ENCODE results near the gene PTPRM.

The PTPRM gene

GRCh38 chr18:8081872-8082553, 514.9 kb downstream of the PTPRM start:
- no peak for DNase-seq (ENCODE audit: low read depth in 2 of 3, low spot score in 2 of 3)

GRCh38 chr18:8084160-8084559, 517.0 kb downstream of the PTPRM start:
- DNase-seq (ENCODE audit: low read depth in 2 of 3, low spot score in 2 of 3) = no peak

GRCh38 chr18:8088626-8089025, 521.5 kb downstream of the PTPRM start:
- no peak for DNase-seq (ENCODE audit: low read depth in 2 of 3, low spot score in 2 of 3)

GRCh38 chr18:8091035-8091434, 523.9 kb downstream of the PTPRM start:
- no peak for DNase-seq (ENCODE audit: low read depth in 2 of 3, low spot score in 2 of 3)

GRCh38 chr18:8095947-8096570, 528.9 kb downstream of the PTPRM start:
- no peak for DNase-seq (ENCODE audit: low read depth in 2 of 3, low spot score in 2 of 3)

- no peak for DNase-seq (ENCODE audit: low read depth in 2 of 3, low spot score in 2 of 3)
Observed at GRCh38 chr18:8097399-8097798, 530.3 kb downstream of the PTPRM start.

GRCh38 chr18:8097927-8098326, 530.8 kb downstream of the PTPRM start:
- DNase-seq (ENCODE audit: low read depth in 2 of 3, low spot score in 2 of 3) = no peak

GRCh38 chr18:8106603-8107002, 539.5 kb downstream of the PTPRM start:
- DNase-seq (ENCODE audit: low read depth in 2 of 3, low spot score in 2 of 3) = no peak

- no peak for DNase-seq (ENCODE audit: low read depth in 2 of 3, low spot score in 2 of 3)
Observed at GRCh38 chr18:8107426-8107825, 540.3 kb downstream of the PTPRM start.

GRCh38 chr18:8114480-8114879, 547.4 kb downstream of the PTPRM start:
- no peak for DNase-seq (ENCODE audit: low read depth in 2 of 3, low spot score in 2 of 3)

GRCh38 chr18:8116341-8117005, 549.4 kb downstream of the PTPRM start:
- DNase-seq (ENCODE audit: low read depth in 2 of 3, low spot score in 2 of 3) = no peak

GRCh38 chr18:8117006-8117371, 549.9 kb downstream of the PTPRM start:
- no peak for DNase-seq (ENCODE audit: low read depth in 2 of 3, low spot score in 2 of 3)

GRCh38 chr18:8121101-8121500, 554.0 kb downstream of the PTPRM start:
- DNase-seq (ENCODE audit: low read depth in 2 of 3, low spot score in 2 of 3) = no peak

- DNase-seq (ENCODE audit: low read depth in 2 of 3, low spot score in 2 of 3) = no peak
Observed at GRCh38 chr18:8121942-8122480, 554.9 kb downstream of the PTPRM start.

GRCh38 chr18:8124232-8125146, 557.4 kb downstream of the PTPRM start:
- DNase-seq (ENCODE audit: low read depth in 2 of 3, low spot score in 2 of 3) = no peak

GRCh38 chr18:8130096-8130495, 563.0 kb downstream of the PTPRM start:
- no peak for DNase-seq (ENCODE audit: low read depth in 2 of 3, low spot score in 2 of 3)

- DNase-seq (ENCODE audit: low read depth in 2 of 3, low spot score in 2 of 3) = no peak
Observed at GRCh38 chr18:8133032-8133431, 565.9 kb downstream of the PTPRM start.

- no peak for DNase-seq (ENCODE audit: low read depth in 2 of 3, low spot score in 2 of 3)
Observed at GRCh38 chr18:8133888-8134287, 566.8 kb downstream of the PTPRM start.

GRCh38 chr18:8139127-8139527, 572.0 kb downstream of the PTPRM start:
- DNase-seq (ENCODE audit: low read depth in 2 of 3, low spot score in 2 of 3) = no peak

GRCh38 chr18:8139891-8140406, 572.8 kb downstream of the PTPRM start:
- no peak for DNase-seq (ENCODE audit: low read depth in 2 of 3, low spot score in 2 of 3)

Measured in activated CD8-positive, alpha-beta memory T cell treated with anti-CD3 and anti-CD28 coated beads for 48 hours (primary cell).